A172 (cell line): ENCODE measurements around the gene RET. TPM values are rescaled to one million over a fixed set of nuclear protein-coding genes. Genes with fewer than 3 reads are reported as not detected.
A peak's percentile ranks its signal among the peaks of the same experiment; 100 is the strongest.
"Not testable (repeated sequence)": the region's sequence is repeated elsewhere in the genome, so short reads cannot be mapped to it uniquely, and the experiment has no call there.

ENCODE experiments used
- DNase-seq: peaks from one replicate; pipeline ENCODE4 v3.0.0-alpha.2; 2015; ENCODE audit warnings: low spot score
- total RNA-seq: library from RNA; depleted of rRNA; stranded (reverse); fragments of >200 nt; shearing (Covaris generic); gene quantifications from 2 replicates; pipeline ENCODE4 v1.2.3, GENCODE V29; 2014

RET gene
- total RNA-seq, 1 experiment from 2014 or later: 5.3 TPM

DNA sequence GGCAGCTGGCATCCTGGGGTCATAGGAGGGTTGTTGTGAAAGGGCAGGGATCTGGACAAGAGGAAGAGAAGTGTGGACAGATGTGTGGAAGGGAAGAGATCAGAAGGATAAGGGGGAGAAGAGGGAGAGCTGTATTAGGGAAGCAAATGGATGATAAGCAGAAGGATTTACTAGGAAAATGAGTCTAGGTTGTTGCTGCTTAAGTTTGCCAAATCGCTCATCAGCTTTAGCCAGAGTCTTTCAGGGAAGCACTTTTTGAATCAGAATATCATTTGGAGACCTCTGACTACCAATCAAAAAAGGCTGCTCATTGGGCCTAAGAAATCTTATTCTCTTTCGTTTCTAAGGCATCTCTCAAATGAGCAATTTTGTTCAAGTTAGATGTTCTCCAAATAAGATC is 58.8 kb downstream of the RET start:
- no peak for DNase-seq

DNA sequence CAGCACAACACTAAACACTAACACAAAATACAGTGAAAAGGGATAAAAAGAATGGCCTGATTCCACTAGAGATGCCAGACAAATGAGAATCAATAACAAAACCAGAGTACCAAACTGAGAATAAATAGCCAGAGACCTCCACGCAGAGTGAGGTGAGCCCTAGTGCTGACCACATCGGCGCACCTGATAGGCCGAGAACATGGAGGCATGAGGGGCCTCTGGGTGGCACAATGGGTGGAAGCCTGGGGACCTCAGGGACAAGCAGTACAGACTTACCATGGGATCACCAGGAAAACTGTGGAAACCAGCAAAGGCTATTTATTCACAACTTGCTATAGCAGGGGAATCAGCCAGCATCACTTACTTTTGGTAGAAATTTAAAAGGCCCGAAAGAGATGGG is 59.6 kb downstream of the RET start:
- no peak for DNase-seq

DNA sequence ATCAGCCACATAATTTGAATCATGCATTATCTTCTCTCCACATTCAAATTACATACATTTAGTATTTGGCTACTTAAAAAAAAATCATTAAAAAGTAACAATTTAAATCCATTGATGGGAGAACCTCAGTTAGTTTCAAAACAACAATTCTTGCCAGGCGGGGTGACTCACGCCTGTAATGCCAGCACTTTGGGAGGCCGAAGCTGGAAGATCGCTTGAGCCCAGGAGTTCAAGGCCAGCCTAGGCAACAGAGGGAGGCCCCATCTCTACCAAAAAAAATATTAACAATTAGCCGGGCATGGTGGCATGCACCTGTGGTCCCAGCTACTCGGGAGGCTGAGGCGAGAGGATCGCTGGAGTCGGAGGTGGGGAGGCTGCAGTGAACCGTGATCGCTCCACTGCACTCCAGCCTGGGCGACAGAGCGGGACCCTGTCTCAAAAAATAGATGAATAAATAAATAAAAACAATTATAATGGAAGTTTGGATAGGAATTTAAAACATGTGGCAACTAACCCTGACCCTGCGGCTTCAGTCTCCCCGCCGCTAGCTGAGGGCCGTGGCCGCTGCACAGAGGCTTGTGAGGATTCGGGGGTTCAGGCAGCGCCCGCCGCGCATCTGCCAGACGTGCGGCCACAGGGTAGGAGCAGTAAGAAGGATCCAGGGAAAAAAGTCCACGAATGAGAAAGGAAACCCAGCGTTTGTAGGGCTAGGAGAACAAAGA is 60.3 kb downstream of the RET start:
- DNase-seq: peak; percentile 32

DNA sequence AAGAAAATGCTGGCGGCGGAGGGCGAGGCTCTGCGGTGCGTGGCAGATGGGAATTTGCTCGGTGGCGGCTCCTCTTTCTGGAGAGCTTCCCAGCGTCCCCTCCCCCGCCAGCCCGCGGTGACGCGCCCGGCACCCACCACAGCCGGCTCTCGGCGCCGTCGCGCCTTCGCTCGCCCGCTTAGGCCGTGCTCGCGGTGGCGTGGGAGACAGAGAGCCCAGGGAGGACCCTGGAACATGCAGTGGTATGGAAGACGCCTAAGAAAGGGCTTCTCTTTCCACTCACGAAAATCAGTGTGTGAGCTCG is 60.8 kb downstream of the RET start:
- peak; percentile 26 for DNase-seq

DNA sequence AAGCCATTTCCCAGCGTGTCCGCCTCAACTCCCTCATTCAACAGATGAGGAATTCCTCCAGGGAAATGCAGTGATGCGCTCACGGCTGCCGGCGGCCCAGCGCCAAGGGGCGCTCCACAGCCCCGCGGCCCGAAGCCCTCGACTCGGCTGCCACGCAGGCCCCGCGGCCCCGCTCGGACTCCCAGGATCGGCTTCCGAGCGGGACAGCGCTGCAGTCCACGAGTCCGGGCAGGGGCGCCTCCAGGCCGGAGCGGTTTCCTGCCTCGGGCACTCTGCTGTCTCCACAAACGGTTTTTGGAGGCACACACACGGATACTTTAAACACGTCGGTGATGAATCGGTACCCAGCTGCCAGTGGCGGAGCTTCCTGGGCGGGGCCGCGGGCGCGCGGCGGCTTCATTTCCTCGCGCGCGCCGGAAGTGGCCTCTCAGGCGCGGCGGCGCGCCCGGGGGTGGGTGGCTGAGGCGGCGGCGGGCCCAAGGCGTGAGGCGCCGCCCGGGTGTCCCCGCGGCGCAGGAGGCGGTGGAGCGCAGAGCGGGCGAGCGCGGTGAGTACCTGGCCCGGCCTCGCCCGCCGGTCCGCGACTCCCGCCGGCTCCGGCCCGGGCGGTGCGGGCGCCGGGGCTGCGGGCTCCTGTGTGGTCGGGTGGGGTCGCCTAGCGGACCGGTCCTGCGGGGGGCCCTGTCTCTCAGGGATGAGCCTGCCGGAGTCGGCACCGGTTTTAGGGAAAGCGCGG is 61.3 kb downstream of the RET start, which contains the start of gene CSGALNACT2:
Gene CSGALNACT2, plus strand, starts transcription at position 425 of the 736 bp plus-strand sequence. CDS start 16,705 bp downstream, outside the sequence.
- DNase-seq: peak; percentile 76

DNA sequence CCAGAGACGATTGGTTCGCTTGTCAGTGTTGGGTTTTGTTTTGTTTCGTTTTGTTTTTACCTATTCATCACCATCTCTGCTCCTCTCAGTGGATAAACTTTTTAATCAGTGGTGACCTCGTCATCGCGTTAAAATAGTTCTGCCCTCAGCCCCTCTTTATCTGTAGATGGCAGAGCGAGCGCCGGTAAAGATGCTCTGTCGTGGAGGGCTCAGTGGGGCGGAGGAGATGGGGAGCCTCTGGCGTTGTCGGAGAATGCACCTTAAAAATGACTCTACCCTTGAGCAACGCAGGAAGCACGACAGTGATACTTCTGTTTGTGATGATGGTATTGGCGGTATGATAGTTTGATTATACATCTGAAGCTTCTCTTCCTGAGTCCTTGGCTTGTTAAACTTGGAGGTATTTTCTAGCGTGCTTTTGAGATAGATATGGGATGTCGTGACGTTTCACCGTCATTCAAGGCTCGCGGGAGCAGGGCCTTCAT is 61.9 kb downstream of the RET start:
- DNase-seq: peak; percentile 38

DNA sequence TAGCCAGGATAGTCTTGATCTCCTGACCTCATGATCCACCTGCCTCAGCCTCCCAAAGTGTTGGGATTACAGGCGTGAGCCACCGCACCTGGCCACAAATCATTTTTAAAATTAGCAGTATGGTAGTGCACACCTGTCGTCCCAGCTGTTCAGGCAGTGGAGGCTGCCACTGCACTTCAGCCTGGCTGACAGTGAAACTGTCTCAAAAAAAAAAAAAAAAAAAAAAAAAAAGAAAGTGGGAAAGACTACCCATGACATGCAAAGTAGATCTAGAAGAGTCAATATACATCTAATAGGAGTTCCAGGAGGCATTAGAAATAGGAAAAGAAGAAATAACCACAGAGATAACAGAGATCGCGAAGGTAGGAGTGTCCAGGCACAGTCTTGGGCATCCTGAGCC is 64.6 kb downstream of the RET start:
- DNase-seq: no peak

DNA sequence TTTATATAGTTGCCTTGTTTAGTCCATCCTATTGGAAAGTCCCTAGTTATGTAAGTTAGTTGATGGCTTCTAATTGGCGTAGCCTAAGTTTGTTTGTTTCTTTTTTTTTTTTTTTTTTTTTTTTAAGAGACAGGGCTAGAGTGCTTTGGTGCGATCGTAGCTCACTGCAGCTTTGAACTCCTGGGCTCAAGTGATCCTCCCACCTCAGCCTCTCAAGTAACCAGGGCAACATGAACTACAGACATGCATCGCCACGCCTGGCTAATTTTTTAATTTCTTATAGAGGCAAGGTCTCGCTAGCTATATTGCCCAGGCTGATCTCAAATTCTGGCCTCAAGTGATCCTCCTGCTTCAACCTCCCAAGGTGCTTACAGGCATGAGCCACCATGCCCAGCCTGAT is 68.4 kb downstream of the RET start:
- DNase-seq: no peak

DNA sequence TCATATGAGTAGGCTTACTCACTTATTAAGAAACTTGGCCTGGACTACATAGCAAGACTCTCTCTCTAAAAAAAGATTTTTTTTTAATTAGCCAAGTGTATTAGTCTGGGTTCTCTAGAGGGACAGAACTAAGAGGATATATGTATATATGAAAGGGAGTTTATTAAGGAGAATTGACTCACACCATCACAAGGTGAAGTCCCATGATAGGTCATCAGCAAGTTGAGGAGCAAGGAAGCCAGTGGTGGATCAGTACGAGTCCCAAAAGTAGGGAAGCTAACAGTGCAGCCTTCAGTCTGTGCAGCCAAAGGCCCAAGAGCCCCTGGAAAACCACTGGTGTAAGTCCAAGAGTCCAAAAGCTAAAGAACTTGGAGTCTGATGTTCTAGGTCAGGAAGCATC is 69.1 kb downstream of the RET start:
- not testable (repeated sequence) for DNase-seq

DNA sequence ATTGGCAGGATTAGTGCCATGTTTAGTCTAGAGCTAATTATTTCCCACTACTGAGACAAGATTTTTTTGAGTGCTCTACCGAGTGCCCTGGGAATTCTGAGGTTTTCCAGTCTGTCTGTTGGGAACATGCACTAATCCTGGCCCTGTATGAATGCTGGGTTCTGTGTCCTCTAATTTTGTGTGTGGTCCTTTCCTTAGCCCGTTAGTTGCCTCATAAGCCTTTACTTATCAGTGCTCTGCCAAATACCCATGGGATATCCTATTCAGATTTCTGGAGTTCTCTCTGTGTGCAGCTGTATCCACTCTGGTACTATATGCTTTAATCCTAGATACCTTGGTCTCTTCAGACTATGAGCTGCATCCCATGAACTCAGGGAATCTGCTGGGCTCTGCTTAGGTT is 74.5 kb downstream of the RET start:
- DNase-seq: no peak

DNA sequence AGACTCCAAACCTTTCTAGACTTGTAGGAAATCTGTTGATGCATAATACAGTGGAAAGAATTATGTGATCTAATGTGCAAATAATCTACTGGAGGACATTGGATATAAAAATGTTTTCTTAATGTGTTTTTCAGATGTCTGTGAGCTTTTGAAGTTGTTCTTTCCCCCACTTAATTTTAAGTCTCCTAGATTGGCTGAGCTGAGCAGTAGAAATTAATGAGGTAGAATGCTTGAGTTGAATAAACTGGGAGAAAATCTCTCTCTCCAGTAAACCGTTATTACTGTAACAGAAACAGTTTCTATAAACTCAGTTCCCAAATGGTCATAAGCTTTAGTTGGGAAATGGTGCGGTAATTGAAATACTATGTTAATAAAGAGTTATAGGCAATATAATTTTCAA is 77.0 kb downstream of the RET start:
- DNase-seq: no peak

DNA sequence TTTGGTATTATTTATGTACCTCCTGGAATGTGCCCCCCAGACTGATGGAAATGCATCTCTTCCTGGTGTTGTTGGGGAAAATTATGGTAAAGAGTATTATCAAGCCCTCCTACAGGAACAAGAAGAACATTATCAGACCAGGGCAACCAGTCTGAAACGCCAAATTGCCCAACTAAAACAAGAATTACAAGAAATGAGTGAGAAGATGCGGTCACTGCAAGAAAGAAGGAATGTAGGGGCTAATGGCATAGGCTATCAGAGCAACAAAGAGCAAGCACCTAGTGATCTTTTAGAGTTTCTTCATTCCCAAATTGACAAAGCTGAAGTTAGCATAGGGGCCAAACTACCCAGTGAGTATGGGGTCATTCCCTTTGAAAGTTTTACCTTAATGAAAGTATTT is 78.4 kb downstream of the RET start:
- no peak for DNase-seq

DNA sequence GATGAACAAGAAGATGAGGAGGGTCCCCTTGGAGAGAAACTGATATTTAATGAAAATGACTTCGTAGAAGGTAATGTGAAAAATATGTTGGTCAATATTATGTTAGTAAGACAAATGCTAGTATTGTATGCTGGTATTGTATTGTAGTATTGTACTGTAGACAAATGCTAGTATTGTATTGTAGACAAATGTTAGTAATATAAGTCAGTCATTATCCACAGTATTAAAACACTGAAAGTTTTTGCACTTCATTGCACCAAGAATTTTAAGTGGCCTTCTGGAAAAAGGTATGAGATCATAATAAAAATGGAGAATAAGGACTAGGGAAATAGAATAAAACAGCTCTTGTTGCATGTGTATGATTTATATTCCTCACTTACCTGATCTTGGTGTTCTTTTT is 78.9 kb downstream of the RET start:
- DNase-seq: no peak

DNA sequence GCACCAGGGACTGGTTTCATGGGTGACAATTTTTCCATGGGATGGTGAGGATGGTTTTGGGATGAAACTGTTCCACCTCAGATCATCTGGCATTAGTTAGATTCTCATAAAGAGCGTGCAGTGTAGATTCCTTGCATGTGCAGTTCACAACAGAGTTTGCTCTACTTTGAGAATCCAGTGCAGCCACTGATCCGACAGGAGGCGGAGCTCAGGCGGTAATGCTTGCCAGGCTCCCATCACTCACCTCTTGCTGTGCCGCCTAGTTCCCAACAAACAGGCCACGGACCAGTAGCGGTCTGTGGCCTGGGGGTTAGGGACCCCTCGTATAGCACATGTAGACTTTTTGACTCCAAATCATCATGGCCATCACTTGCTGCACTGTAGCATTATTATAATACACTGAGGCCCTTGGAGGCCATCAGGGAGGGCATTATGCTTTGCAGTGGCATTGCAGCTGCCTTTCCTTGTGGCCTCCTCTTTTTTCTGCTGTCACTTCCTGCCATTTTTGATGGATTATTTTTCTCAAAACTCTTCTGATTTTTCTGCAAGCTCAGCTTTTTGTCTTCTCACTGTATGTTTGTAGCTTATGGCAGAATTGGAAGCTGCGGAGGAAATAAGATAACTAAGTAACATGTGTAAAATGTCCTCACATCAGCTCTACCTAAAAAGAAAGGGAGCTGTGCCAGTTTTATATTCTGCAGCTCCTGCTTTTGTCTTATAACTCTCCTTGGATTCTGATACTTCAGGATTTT is 79.9 kb downstream of the RET start:
- DNase-seq: no peak

DNA sequence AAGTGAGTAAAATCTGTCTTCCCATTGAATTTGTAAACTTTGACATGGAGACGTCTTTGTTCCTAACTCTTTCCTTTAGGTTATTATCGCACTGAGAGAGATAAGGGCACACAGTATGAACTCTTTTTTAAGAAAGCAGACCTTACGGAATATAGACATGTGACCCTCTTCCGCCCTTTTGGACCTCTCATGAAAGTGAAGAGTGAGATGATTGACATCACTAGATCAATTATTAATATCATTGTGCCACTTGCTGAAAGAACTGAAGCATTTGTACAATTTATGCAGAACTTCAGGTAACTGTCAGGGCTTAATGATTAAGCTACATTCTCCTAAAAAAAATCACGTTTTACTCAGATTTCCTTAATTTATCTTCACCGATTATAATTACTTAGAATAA is 81.8 kb downstream of the RET start:
- no peak for DNase-seq

DNA sequence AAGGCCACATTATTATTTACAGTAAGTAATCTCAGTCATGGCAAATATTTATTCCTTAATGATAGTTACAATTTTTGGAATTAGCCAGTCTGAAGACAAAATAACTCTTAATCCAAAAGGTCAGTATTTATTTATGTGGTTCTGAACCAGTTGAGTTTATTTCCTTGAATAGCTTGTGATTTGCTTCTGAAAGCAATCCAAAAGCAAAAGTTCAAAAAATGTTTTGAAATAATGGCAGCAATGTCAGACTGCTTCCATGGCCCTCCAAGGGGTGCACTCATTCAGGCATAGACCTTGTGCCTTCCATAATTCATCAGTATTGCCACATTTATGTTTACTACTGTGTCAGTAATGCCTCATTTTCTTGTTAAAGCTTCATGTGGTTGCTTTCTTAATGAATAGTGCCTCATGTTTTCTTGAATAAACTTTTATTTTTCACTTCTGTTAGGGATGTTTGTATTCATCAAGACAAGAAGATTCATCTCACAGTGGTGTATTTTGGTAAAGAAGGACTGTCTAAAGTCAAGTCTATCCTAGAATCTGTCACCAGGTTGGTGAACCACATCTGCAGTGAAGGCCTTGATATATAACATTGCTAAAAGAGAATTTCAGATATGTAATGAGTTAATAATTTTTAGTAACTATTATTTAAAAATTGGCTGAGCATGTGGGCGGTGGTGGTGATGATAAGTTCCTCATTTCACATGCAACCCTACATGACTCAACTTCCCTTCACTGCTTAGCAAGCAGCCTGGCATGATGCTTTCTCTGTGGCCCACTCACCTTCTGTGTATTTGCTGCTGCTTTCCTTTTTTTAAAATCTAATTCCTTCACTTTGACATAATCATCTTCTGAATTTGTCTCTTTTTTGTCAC is 83.4 kb downstream of the RET start:
- no peak for DNase-seq

DNA sequence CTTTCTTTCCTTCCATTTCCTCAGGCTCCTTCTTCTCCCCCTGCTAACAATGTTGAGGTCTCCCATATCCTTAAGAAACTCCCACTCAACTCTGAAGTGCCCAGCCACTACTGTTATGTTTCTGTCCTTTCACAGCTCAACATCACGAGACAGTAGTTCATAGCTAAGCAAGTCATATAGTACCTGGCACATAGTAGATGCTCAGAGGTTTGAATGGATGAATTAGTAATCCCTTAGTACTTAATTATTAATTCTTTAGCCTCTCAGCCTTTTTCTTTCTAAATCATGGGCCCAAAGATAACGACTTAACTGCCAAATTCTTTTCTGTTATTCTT is 84.0 kb downstream of the RET start:
- DNase-seq: no peak

DNA sequence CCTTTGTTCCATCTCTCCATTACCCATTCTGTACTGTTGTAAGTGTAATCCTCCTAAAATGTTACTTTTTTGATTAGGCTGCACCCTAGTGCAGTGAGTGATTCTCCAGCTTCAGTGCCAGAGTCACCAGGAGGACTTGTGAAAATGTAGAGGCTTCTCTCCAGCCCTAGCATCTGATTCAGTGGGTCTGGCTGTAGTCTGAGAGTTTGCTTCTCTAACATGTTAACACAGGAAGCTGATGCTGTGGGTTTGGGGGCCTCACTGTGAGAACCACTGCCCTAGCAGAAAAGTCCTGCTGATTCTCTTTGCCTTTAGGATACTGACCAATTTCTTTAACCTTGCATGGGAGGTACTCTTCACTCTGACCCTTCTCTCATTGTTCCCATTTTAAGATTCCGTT is 85.7 kb downstream of the RET start:
- DNase-seq: no peak

DNA sequence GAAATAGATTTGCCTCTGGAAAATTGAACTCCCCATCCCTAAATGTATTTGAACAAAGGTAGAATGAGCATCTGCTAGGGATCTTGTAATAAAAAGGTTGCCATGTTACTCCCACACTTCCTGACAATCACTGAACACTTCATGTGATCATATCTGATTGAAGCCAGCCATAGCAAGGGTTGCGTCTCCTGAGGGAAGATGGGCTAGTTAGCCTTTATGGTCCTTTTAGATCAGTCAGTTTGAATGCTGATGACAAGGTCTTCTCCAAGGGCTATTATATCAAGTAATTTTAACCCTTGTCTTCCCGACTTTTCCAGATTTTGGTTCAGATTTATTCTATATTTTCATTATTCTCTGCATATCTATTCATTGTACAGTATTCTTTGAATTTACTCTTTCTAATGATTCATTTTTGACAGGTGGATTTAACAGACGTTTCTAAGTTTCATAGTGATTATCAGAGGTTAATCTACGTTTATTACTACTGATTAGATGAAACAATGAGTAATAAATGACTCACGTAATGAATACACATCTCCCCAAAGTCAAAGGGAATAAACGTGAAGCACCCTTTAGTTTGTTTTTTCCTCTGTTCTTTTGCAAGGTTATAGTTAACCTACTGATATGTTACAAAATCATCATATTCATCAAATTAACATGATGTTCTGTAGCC is 89.5 kb downstream of the RET start:
- no peak for DNase-seq

DNA sequence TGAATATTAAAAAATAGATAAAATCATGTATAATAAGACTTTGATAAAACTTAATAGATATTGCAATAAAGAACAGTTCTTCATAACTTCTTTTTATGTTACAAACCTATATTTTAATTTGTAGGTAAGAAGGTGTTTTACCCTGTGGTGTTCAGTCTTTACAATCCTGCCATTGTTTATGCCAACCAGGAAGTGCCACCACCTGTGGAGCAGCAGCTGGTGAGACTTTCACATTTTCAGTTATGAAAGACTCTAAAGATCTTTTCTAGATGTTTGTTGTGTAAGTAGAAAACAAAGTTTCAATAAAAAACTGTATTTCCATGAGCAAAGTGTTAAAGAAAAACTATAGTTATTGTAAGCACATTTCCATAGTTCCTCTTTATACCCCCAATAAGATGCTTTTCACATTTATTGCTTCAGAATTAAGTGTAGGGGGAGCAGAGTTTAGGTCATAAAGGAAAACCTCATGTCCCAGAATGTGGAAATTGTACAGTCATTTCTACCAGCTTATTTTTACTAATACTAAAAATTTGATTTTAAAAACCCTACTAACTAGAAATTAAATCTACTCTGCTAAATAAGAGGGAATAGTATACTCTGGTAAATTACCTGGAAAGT is 90.1 kb downstream of the RET start:
- DNase-seq: no peak

DNA sequence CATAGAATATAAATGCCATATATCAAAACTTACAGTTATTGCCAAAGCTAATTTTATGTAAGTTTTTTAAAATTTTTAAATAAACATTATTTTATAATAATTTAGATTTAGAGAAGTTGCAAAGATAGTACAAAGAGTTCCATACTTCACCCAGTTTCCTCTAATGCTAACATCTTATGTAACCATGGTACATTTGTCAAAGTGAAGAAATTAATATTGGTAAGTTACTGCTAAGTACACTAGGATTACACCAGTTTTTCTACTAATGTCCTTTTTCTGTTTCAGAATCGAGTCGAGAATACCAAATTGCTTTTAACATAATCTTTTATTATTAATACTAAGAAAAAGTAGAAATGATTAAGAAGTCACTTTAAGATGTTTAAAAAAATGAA is 90.6 kb downstream of the RET start:
- no peak for DNase-seq
